HG03432 (cell line): ENCODE data around the gene SAMD11.

Experiments used
- ATAC-seq: cut with Tn5 transposase; IDR thresholded peaks from one replicate; pipeline ENCODE4 v1.9.1; 2021; ENCODE audit warnings: mild to moderate bottlenecking, moderate library complexity; ENCODE audit not compliant: unreplicated experiment

The SAMD11 gene

GRCh38 chr1:917076-917459, 6.7 kb upstream of the SAMD11 start:
- no peak for ATAC-seq

- no peak for ATAC-seq
Measured at GRCh38 chr1:917466-918091, 6.1 kb upstream of the SAMD11 start.

GRCh38 chr1:918353-918752, 5.4 kb upstream of the SAMD11 start:
- ATAC-seq: no peak

GRCh38 chr1:918843-919242, 4.9 kb upstream of the SAMD11 start:
- ATAC-seq: no peak

GRCh38 chr1:919271-919872, 4.4 kb upstream of the SAMD11 start:
- no peak for ATAC-seq

GRCh38 chr1:920010-920409, 3.7 kb upstream of the SAMD11 start:
- ATAC-seq: no peak

- ATAC-seq: no peak
Measured at GRCh38 chr1:920521-920920, 3.2 kb upstream of the SAMD11 start.

GRCh38 chr1:921011-921837, 2.5 kb upstream of the SAMD11 start:
- no peak for ATAC-seq

- no peak for ATAC-seq
Measured at GRCh38 chr1:923991-924655, 400 bp downstream of the SAMD11 start.

- no peak for ATAC-seq
Measured at GRCh38 chr1:924656-925560, 1.2 kb downstream of the SAMD11 start.

GRCh38 chr1:925561-926421, 2.1 kb downstream of the SAMD11 start:
- no peak for ATAC-seq

- no peak for ATAC-seq
Measured at GRCh38 chr1:927234-927633, 3.5 kb downstream of the SAMD11 start.

GRCh38 chr1:927748-928147, 4.0 kb downstream of the SAMD11 start:
- ATAC-seq: no peak

GRCh38 chr1:928825-929661, 5.3 kb downstream of the SAMD11 start:
- ATAC-seq: no peak

- no peak for ATAC-seq
Measured at GRCh38 chr1:929712-930632, 6.2 kb downstream of the SAMD11 start.

GRCh38 chr1:930633-931138, 7.0 kb downstream of the SAMD11 start:
- ATAC-seq: no peak

- no peak for ATAC-seq
Measured at GRCh38 chr1:931380-932172, 7.9 kb downstream of the SAMD11 start.
